Thyroid gland (tissue), 4 donors: ENCODE results near the gene CDC42SE1. TPM values are rescaled to one million over a fixed set of nuclear protein-coding genes. Genes with fewer than 3 reads are reported as not detected.
A peak's percentile ranks its signal among the peaks of the same experiment; 100 is the strongest.

Source experiments
- DNase-seq, 2 donors: peaks; one replicate each; pipeline ENCODE4 v3.0.0-alpha.2; 2019
- H3K27ac ChIP-seq, 3 donors: fragments of 200-600 bp; sonication (generic); 1 replicate in 2 of 3; 2 replicates in 1 of 3; pipeline ENCODE4 v1.5.1; 2016 to 2019; ENCODE audit warnings: mild to moderate bottlenecking in 1 of 3, moderate library complexity in 1 of 3
- H3K27me3 ChIP-seq: fragments of 200-600 bp; sonication (generic); one replicate; pipeline ENCODE4 v1.5.1; 2019
- H3K36me3 ChIP-seq, 2 donors: fragments of 200-600 bp; sonication (generic); one replicate each; pipeline ENCODE4 v1.5.1; 2016 to 2019
- H3K4me1 ChIP-seq, 2 donors: fragments of 200-600 bp; sonication (generic); one replicate each; pipeline ENCODE4 v1.5.1; 2017 to 2019
- H3K4me3 ChIP-seq, 3 donors: fragments of 200-600 bp; sonication (generic); replicated peaks in 1 of 3; 1 replicate in 2 of 3; 2 replicates in 1 of 3; pipeline ENCODE4 v1.5.1; 2016; ENCODE audit warnings: mild to moderate bottlenecking in 1 of 3
- H3K9me3 ChIP-seq: fragments of 200-600 bp; sonication (generic); one replicate; pipeline ENCODE4 v1.5.1; 2017
- POLR2A ChIP-seq, 2 donors: fragments of 450-650 bp; IDR thresholded peaks; one replicate each; pipeline ENCODE4 v1.6.1; 2017; ENCODE audit warnings: antibody characterized with exemption in 2 of 2, mild to moderate bottlenecking in 2 of 2, moderate library complexity in 1 of 2
- WGBS, 2 donors: methylation state at CpG; one replicate each; pipeline ENCODE4 v1.1.5; 2017; 5-methylcytosine and 5-hydroxymethylcytosine counted together
- intact Hi-C: fragments of 100-400 bp; cut with DNase I; formaldehyde crosslinking; loops from one replicate; pipeline ENCODE4 v1.15.1; 2023
- total RNA-seq, 4 donors: library from RNA; depleted of rRNA; stranded (reverse); fragments of >200 nt; gene quantifications; one replicate each; pipeline ENCODE4 v1.2.3, GENCODE V29; 2016
- TF ChIP-seq, protein P1 (sequence below), 6 experiments: fragments of 200-600 bp in 3 of 6; fragments of 450-650 bp in 3 of 6; sonication (generic) in 3 of 6; IDR thresholded peaks; one replicate each; pipeline ENCODE4 v1.5.1; 2016 to 2019; ENCODE audit warnings: antibody characterized with exemption in 6 of 6, mild to moderate bottlenecking in 2 of 6, inconsistent platforms in 1 of 6, moderate library complexity in 1 of 6

The CDC42SE1 gene
- total RNA-seq, 4 donors from 2014 or later = 64.9 to 95.3 (median 82.2) TPM

GRCh38 chr1:151085953-151086559, 26.6 kb upstream of the CDC42SE1 start:
- WGBS, 2 donors = 84 to 87% methylated on average over 4 of the region's 4 CpGs
- Histone ChIP-seq H3K36me3 (no peaks in the 10 kb centered on the region), H3K27me3 (no peaks in the 10 kb centered on the region)

GRCh38 chr1:151072224-151072623, 12.8 kb upstream of the CDC42SE1 start:
- DNase-seq = no peak
- Histone ChIP-seq H3K36me3 (no peaks in the 10 kb centered on the region), H3K9me3 (no peaks in the 10 kb centered on the region), H3K4me3 (no peak overlapping the region), H3K27ac (no peak overlapping the region), H3K27me3 (no peaks in the 10 kb centered on the region), H3K4me1 (peaks cover 7 to 8% of the 10 kb centered on the region in 2 donors)
- 84 to 89% methylated on average over 13 of the region's 13 CpGs for WGBS, 2 donors
- intact Hi-C loops = no loop called here
- TF ChIP-seq, protein P1, sequence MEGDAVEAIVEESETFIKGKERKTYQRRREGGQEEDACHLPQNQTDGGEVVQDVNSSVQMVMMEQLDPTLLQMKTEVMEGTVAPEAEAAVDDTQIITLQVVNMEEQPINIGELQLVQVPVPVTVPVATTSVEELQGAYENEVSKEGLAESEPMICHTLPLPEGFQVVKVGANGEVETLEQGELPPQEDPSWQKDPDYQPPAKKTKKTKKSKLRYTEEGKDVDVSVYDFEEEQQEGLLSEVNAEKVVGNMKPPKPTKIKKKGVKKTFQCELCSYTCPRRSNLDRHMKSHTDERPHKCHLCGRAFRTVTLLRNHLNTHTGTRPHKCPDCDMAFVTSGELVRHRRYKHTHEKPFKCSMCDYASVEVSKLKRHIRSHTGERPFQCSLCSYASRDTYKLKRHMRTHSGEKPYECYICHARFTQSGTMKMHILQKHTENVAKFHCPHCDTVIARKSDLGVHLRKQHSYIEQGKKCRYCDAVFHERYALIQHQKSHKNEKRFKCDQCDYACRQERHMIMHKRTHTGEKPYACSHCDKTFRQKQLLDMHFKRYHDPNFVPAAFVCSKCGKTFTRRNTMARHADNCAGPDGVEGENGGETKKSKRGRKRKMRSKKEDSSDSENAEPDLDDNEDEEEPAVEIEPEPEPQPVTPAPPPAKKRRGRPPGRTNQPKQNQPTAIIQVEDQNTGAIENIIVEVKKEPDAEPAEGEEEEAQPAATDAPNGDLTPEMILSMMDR (IDR thresholded peaks at IDR 0.05) = no peak
- TF ChIP-seq POLR2A (IDR thresholded peaks at IDR 0.05) = no peak

More at GRCh38 chr1:151085953-151086559, 26.6 kb upstream of the CDC42SE1 start:
- intact Hi-C loops = no loop called here
- Histone ChIP-seq H3K4me1 (no peaks in the 10 kb centered on the region), H3K4me3 (no peak overlapping the region), H3K9me3 (no peaks in the 10 kb centered on the region), H3K27ac (no peak overlapping the region)
- TF ChIP-seq, protein P1 (IDR thresholded peaks at IDR 0.05) = no peak
- DNase-seq = no peak

GRCh38 chr1:151070474-151071276, 11.3 kb upstream of the CDC42SE1 start, which contains the start of gene GABPB2:
Gene GABPB2, plus strand, starts transcription at chr1:151070761. Its CDS starts 17,429 bp downstream, at chr1:151088190.
- peak; percentile 91 to 92 for DNase-seq
- Histone ChIP-seq H3K4me1 (peaks cover 7 to 8% of the 10 kb centered on the region in 2 donors), H3K27me3 (no peaks in the 10 kb centered on the region), H3K36me3 (no peaks in the 10 kb centered on the region), H3K4me3 (peak within 1 kb of the TSS; percentile 38 to 51 (median 43)), H3K27ac (peak within 1 kb of the TSS; percentile 95 to 99 (median 98)), H3K9me3 (no peaks in the 10 kb centered on the region)
- 0 to 1% methylated on average over 42 to 44 of the region's 50 CpGs for WGBS, 2 donors
- intact Hi-C loops = no loop called here
- TF ChIP-seq, protein P1 (IDR thresholded peaks at IDR 0.05) = peak; percentile 69 to 90 (median 85)
- TF ChIP-seq POLR2A (IDR thresholded peaks at IDR 0.05) = peak in 1 of 2 donors; percentile 40

DNA sequence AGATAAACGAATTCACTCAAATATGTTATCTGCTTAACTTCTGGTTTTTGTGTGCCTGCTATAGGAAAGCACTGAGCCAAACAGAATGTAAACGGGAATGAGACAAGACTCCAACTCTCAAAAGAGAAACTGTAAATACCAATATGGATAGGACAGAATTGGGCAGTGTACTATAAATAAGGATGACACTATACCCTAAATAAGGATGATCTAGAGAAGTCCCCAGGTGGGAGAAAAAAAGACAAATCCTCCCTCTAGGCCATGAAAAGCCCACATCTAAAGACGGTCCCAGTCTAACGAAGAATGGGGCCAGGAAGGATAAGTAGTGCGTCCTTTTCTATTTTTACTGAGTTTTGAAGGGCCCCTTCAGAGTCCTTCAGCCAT, 9.7 kb upstream of the CDC42SE1 start:
- TF ChIP-seq, protein P1 (IDR thresholded peaks at IDR 0.05) = no peak
- peak in 1 of 2 donors; percentile 30 for TF ChIP-seq POLR2A (IDR thresholded peaks at IDR 0.05)
- Histone ChIP-seq H3K36me3 (no peaks in the 10 kb centered on the region), H3K27me3 (no peaks in the 10 kb centered on the region), H3K4me1 (peaks cover 7 to 8% of the 10 kb centered on the region in 2 donors), H3K4me3 (no peak overlapping the region), H3K27ac (peak overlapping the region; percentile 95 to 99 (median 98)), H3K9me3 (no peaks in the 10 kb centered on the region)
- intact Hi-C loops = no loop called here
- 46 to 67% methylated on average over 5 of the region's 5 CpGs for WGBS, 2 donors
- no peak for DNase-seq

GRCh38 chr1:151067185-151067584, 7.8 kb upstream of the CDC42SE1 start:
- H3K27ac ChIP-seq = peak overlapping the region in 2 of 3 donors; percentile 20 to 39
- 78 to 81% methylated on average over 4 of the region's 4 CpGs for WGBS, 2 donors

More at GRCh38 chr1:151067185-151067584, 7.8 kb upstream of the CDC42SE1 start:
- Histone ChIP-seq H3K9me3 (no peaks in the 10 kb centered on the region), H3K27me3 (no peaks in the 10 kb centered on the region), H3K4me1 (peaks cover 7 to 8% of the 10 kb centered on the region in 2 donors), H3K4me3 (no peak overlapping the region), H3K36me3 (no peaks in the 10 kb centered on the region)
- intact Hi-C loops = no loop called here
- no peak for DNase-seq
- TF ChIP-seq, protein P1 (IDR thresholded peaks at IDR 0.05) = no peak
- TF ChIP-seq POLR2A (IDR thresholded peaks at IDR 0.05) = no peak
